GM20000 (cell line): Measurements from ENCODE around the gene AASS.

Source experiments
- DNase-seq: peaks from one replicate; pipeline ENCODE4 v3.0.0; 2012; ENCODE audit warnings: low spot score
- TF ChIP-seq, protein P1 (sequence below): IDR thresholded peaks from 2 replicates; pipeline ENCODE4 v1.5.1; 2012; ENCODE audit warnings: mild to moderate bottlenecking, control low read depth; ENCODE audit errors: extremely low read depth, missing control alignments

Gene AASS

DNA sequence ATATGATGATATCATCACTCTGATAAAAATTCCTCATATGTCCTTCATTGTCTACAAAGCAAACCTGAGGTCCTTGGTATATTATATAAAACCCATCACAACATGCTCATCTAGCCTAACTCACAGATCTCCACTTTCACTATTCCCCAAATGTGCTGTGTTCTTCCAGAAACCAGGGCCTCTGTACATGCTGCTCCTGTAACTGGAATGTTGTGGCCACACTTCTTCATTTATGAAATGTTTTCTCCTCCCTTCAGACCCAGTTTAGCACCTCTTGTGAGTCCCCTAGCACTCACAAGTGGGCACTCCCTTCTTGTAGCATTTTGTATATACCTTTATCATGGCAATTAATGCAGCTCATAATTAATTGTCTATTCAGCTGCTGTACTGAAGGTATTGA lies 61.9 kb downstream of the AASS start:
- TF ChIP-seq, protein P1, sequence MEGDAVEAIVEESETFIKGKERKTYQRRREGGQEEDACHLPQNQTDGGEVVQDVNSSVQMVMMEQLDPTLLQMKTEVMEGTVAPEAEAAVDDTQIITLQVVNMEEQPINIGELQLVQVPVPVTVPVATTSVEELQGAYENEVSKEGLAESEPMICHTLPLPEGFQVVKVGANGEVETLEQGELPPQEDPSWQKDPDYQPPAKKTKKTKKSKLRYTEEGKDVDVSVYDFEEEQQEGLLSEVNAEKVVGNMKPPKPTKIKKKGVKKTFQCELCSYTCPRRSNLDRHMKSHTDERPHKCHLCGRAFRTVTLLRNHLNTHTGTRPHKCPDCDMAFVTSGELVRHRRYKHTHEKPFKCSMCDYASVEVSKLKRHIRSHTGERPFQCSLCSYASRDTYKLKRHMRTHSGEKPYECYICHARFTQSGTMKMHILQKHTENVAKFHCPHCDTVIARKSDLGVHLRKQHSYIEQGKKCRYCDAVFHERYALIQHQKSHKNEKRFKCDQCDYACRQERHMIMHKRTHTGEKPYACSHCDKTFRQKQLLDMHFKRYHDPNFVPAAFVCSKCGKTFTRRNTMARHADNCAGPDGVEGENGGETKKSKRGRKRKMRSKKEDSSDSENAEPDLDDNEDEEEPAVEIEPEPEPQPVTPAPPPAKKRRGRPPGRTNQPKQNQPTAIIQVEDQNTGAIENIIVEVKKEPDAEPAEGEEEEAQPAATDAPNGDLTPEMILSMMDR = no peak
- DNase-seq = no peak

DNA sequence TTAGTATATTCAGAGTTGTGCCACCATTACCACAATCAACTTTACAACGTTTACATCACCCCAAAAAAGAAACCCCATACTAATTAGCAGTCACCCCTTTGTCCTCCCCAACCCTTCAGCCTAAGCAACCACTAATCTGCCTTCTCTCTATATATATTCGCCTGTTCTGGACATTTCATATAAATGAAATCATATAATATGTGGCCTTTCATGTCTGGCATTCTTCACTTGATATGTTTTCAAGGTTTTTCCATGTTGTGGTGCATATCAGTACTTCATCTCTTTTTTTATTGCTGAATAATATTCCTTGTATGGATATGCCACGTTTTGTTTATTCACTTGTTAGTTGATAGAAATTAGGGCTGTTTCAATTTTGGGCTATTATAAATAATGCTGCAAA lies 70.4 kb downstream of the AASS start:
- TF ChIP-seq, protein P1 = no peak
- DNase-seq = no peak

DNA sequence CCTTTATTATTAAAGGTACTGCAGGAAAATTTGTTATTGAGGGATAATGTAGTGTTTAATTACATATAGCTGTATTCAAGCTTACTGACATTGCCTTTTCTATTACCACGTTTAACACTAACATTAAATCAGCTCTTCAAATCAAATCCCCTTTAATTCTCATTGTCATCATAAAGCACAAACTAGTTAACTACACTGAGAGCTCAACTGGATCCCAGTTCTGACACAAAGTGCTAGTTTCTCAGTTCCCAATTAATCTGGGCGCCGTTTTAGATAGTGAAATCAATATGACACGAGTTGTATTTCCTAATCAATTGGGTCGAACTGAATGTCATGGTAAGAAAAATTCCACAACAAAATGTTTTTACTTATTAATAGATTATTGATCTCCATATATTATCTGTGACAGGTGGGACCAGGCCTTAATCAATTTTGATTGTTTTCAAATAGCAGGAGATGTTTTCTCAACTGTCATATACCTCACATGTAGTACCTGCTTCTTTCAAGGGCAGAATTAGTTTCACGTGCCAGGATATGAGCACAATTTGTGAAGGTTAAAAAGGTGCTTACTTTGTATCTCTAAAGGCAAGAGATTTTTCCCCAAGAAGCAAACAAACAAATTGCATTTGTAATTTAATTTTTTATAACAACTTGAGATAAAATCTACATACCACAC lies 71.0 kb downstream of the AASS start:
- TF ChIP-seq, protein P1 = no peak
- DNase-seq = no peak

DNA sequence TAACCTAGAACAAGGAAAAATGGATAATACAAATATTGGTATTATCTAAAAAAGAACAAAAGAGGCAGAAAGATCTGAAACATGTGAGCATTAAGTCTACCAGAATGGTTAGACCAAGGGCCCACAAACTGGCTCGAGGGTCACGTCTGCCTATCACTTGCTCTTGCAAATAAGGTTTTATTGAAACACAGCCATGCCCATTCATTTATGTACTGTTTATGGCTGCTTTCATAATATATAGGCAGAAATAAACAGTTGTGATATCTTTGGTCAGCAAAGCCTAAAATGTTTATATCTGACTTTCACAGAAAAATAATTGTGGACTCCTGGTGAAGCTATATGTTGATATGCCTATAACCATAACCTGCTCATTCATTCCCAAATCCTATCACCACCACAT lies 71.8 kb downstream of the AASS start:
- TF ChIP-seq, protein P1 = no peak
- no peak for DNase-seq

DNA sequence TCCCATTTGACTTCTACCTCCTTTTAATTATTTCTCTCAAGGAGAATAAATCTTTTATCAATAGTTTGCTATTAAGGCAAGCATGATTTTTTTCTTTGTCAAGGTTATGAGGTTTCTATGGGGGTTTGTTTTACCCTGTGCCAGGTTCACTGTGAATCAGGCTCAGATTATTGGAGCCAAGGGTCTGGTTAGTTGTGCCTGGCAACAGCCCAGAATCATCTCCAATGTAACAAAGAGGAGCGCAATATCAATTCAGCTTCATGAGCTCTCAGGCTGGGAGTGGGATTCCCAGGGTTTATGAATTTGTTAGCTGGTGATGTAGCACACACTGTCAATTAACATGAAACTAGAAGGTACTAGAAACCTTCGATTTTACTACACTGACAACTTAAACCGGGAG lies 73.2 kb downstream of the AASS start:
- TF ChIP-seq, protein P1 = no peak
- no peak for DNase-seq

DNA sequence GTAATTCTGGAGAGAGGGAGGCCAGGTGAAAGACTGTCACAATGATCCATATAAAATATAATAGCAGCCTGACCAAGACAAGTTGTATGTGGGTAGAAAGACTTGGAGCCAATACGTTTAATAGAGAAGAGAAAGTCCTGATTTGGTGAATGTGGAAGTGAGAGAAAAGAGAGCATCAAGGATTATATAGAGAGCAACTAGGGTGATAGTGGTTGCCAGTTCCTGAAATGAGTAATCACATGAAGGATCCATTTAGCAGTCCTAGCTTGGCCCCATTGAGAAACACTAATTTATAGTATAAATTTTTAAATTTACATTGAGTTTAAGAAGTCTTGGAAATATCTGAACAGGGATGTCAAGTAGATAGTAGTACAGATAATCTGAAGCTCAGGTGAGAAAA lies 74.0 kb downstream of the AASS start:
- DNase-seq = no peak
- TF ChIP-seq, protein P1 = no peak

DNA sequence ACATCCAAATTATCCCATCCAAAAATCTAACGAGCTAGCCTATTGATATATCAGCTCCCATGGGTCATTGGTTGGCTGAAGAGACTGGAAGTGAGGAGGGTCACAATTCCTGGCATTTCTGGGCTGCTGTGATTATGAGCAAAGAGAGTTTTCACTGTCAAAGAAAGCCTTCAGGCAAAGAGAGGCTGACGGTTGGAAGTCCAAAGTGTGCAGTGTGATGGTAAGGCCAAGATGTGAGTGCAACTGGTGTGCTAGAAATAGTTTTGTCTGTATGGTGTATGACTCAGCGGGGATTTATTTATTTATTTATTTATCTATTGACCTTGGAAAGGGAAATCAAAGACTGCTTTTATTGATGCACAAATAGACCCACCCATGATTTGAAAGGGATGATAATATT lies 75.0 kb downstream of the AASS start:
- no peak for DNase-seq
- TF ChIP-seq, protein P1 = no peak
